ENCODE results near the gene ALKBH3.

The ALKBH3 gene

GRCh38 chr11:43894546-43894945, 13.9 kb downstream of the ALKBH3 start:
- no peaks in the 10 kb centered on the region for H3K4me1 ChIP-seq (ENCODE audit: control insufficient read depth, insufficient read depth, low read length)
- H3K27me3 ChIP-seq (ENCODE audit: control insufficient read depth, insufficient read depth, low read length): no peaks in the 10 kb centered on the region
- no peak overlapping the region for H3K27ac ChIP-seq (ENCODE audit: low read depth, low read length)
- H3K9me3 ChIP-seq (ENCODE audit: control insufficient read depth, insufficient read depth, low read length): no peaks in the 10 kb centered on the region
- no peak overlapping the region for H3K4me3 ChIP-seq (ENCODE audit: low read depth, low read length)
- peaks cover 49% of the 10 kb centered on the region for H3K36me3 ChIP-seq (ENCODE audit: control insufficient read depth, insufficient read depth, low read length)
- H3K9ac ChIP-seq (ENCODE audit: low read depth, low read length): no peak overlapping the region

GRCh38 chr11:43895601-43896000, 15.0 kb downstream of the ALKBH3 start:
- no peaks in the 10 kb centered on the region for H3K4me1 ChIP-seq (ENCODE audit: control insufficient read depth, insufficient read depth, low read length)
- no peak overlapping the region for H3K27ac ChIP-seq (ENCODE audit: low read depth, low read length)
- H3K36me3 ChIP-seq (ENCODE audit: control insufficient read depth, insufficient read depth, low read length): peaks cover 45% of the 10 kb centered on the region

GRCh38 chr11:43898574-43898973, 17.9 kb downstream of the ALKBH3 start:
- Histone ChIP-seq H3K36me3 (ENCODE audit: control insufficient read depth, insufficient read depth, low read length) (peaks cover 25% of the 10 kb centered on the region), H3K4me1 (ENCODE audit: control insufficient read depth, insufficient read depth, low read length) (no peaks in the 10 kb centered on the region), H3K9me3 (ENCODE audit: control insufficient read depth, insufficient read depth, low read length) (no peaks in the 10 kb centered on the region), H3K27ac (ENCODE audit: low read depth, low read length) (no peak overlapping the region), H3K9ac (ENCODE audit: low read depth, low read length) (no peak overlapping the region), H3K27me3 (ENCODE audit: control insufficient read depth, insufficient read depth, low read length) (no peaks in the 10 kb centered on the region), H3K4me3 (ENCODE audit: low read depth, low read length) (no peak overlapping the region)

More at GRCh38 chr11:43895601-43896000, 15.0 kb downstream of the ALKBH3 start:
- H3K4me3 ChIP-seq (ENCODE audit: low read depth, low read length): no peak overlapping the region
- no peaks in the 10 kb centered on the region for H3K9me3 ChIP-seq (ENCODE audit: control insufficient read depth, insufficient read depth, low read length)
- H3K27me3 ChIP-seq (ENCODE audit: control insufficient read depth, insufficient read depth, low read length): no peaks in the 10 kb centered on the region
- H3K9ac ChIP-seq (ENCODE audit: low read depth, low read length): no peak overlapping the region

- Histone ChIP-seq H3K36me3 (ENCODE audit: control insufficient read depth, insufficient read depth, low read length) (peaks cover 26% of the 10 kb centered on the region), H3K9ac (ENCODE audit: low read depth, low read length) (no peak overlapping the region), H3K4me1 (ENCODE audit: control insufficient read depth, insufficient read depth, low read length) (no peaks in the 10 kb centered on the region), H3K27ac (ENCODE audit: low read depth, low read length) (no peak overlapping the region), H3K27me3 (ENCODE audit: control insufficient read depth, insufficient read depth, low read length) (no peaks in the 10 kb centered on the region), H3K4me3 (ENCODE audit: low read depth, low read length) (no peak overlapping the region), H3K9me3 (ENCODE audit: control insufficient read depth, insufficient read depth, low read length) (no peaks in the 10 kb centered on the region)
Observed at GRCh38 chr11:43899094-43899493, 18.5 kb downstream of the ALKBH3 start.

GRCh38 chr11:43901551-43901950, 20.9 kb downstream of the ALKBH3 start:
- H3K27ac ChIP-seq (ENCODE audit: low read depth, low read length): no peak overlapping the region
- H3K9ac ChIP-seq (ENCODE audit: low read depth, low read length): no peak overlapping the region
- no peaks in the 10 kb centered on the region for H3K27me3 ChIP-seq (ENCODE audit: control insufficient read depth, insufficient read depth, low read length)
- peaks cover 27% of the 10 kb centered on the region for H3K36me3 ChIP-seq (ENCODE audit: control insufficient read depth, insufficient read depth, low read length)
- H3K4me3 ChIP-seq (ENCODE audit: low read depth, low read length): no peak overlapping the region
- no peaks in the 10 kb centered on the region for H3K9me3 ChIP-seq (ENCODE audit: control insufficient read depth, insufficient read depth, low read length)
- no peaks in the 10 kb centered on the region for H3K4me1 ChIP-seq (ENCODE audit: control insufficient read depth, insufficient read depth, low read length)

- peaks cover 19% of the 10 kb centered on the region for H3K36me3 ChIP-seq (ENCODE audit: control insufficient read depth, insufficient read depth, low read length)
- H3K4me3 ChIP-seq (ENCODE audit: low read depth, low read length): no peak overlapping the region
Observed at GRCh38 chr11:43903078-43903477, 22.4 kb downstream of the ALKBH3 start.

GRCh38 chr11:43903969-43904368, 23.3 kb downstream of the ALKBH3 start:
- no peak overlapping the region for H3K4me3 ChIP-seq (ENCODE audit: low read depth, low read length)
- H3K9ac ChIP-seq (ENCODE audit: low read depth, low read length): no peak overlapping the region
- H3K9me3 ChIP-seq (ENCODE audit: control insufficient read depth, insufficient read depth, low read length): no peaks in the 10 kb centered on the region
- H3K27me3 ChIP-seq (ENCODE audit: control insufficient read depth, insufficient read depth, low read length): no peaks in the 10 kb centered on the region
- H3K4me1 ChIP-seq (ENCODE audit: control insufficient read depth, insufficient read depth, low read length): no peaks in the 10 kb centered on the region
- H3K27ac ChIP-seq (ENCODE audit: low read depth, low read length): no peak overlapping the region
- peaks cover 10% of the 10 kb centered on the region for H3K36me3 ChIP-seq (ENCODE audit: control insufficient read depth, insufficient read depth, low read length)

More at GRCh38 chr11:43903078-43903477, 22.4 kb downstream of the ALKBH3 start:
- no peak overlapping the region for H3K9ac ChIP-seq (ENCODE audit: low read depth, low read length)
- no peaks in the 10 kb centered on the region for H3K27me3 ChIP-seq (ENCODE audit: control insufficient read depth, insufficient read depth, low read length)
- no peak overlapping the region for H3K27ac ChIP-seq (ENCODE audit: low read depth, low read length)
- no peaks in the 10 kb centered on the region for H3K9me3 ChIP-seq (ENCODE audit: control insufficient read depth, insufficient read depth, low read length)
- H3K4me1 ChIP-seq (ENCODE audit: control insufficient read depth, insufficient read depth, low read length): no peaks in the 10 kb centered on the region

GRCh38 chr11:43904742-43905535, 24.3 kb downstream of the ALKBH3 start:
- Histone ChIP-seq H3K27me3 (ENCODE audit: control insufficient read depth, insufficient read depth, low read length) (no peaks in the 10 kb centered on the region), H3K9ac (ENCODE audit: low read depth, low read length) (no peak overlapping the region), H3K36me3 (ENCODE audit: control insufficient read depth, insufficient read depth, low read length) (peaks cover 5% of the 10 kb centered on the region), H3K4me1 (ENCODE audit: control insufficient read depth, insufficient read depth, low read length) (no peaks in the 10 kb centered on the region), H3K27ac (ENCODE audit: low read depth, low read length) (no peak overlapping the region), H3K9me3 (ENCODE audit: control insufficient read depth, insufficient read depth, low read length) (no peaks in the 10 kb centered on the region), H3K4me3 (ENCODE audit: low read depth, low read length) (no peak overlapping the region)

GRCh38 chr11:43905813-43906241, 25.2 kb downstream of the ALKBH3 start:
- no peak overlapping the region for H3K9ac ChIP-seq (ENCODE audit: low read depth, low read length)
- peaks cover 5% of the 10 kb centered on the region for H3K36me3 ChIP-seq (ENCODE audit: control insufficient read depth, insufficient read depth, low read length)
- H3K27ac ChIP-seq (ENCODE audit: low read depth, low read length): no peak overlapping the region
- no peak overlapping the region for H3K4me3 ChIP-seq (ENCODE audit: low read depth, low read length)
- H3K9me3 ChIP-seq (ENCODE audit: control insufficient read depth, insufficient read depth, low read length): no peaks in the 10 kb centered on the region
- H3K4me1 ChIP-seq (ENCODE audit: control insufficient read depth, insufficient read depth, low read length): no peaks in the 10 kb centered on the region
- H3K27me3 ChIP-seq (ENCODE audit: control insufficient read depth, insufficient read depth, low read length): no peaks in the 10 kb centered on the region

GRCh38 chr11:43907028-43907975, 26.7 kb downstream of the ALKBH3 start:
- H3K27ac ChIP-seq (ENCODE audit: low read depth, low read length): no peak overlapping the region

GRCh38 chr11:43908191-43908590, 27.6 kb downstream of the ALKBH3 start:
- Histone ChIP-seq H3K4me1 (ENCODE audit: control insufficient read depth, insufficient read depth, low read length) (peaks cover 6% of the 10 kb centered on the region; the same call in 1 of the 2 replicates), H3K4me3 (ENCODE audit: low read depth, low read length) (no peak overlapping the region), H3K9me3 (ENCODE audit: control insufficient read depth, insufficient read depth, low read length) (no peaks in the 10 kb centered on the region), H3K9ac (ENCODE audit: low read depth, low read length) (no peak overlapping the region), H3K36me3 (ENCODE audit: control insufficient read depth, insufficient read depth, low read length) (0 out of 2 replicates have a peak, but pooled peaks cover 2% of the 10 kb centered on the region), H3K27me3 (ENCODE audit: control insufficient read depth, insufficient read depth, low read length) (no peaks in the 10 kb centered on the region), H3K27ac (ENCODE audit: low read depth, low read length) (no peak overlapping the region)

More at GRCh38 chr11:43907028-43907975, 26.7 kb downstream of the ALKBH3 start:
- Histone ChIP-seq H3K36me3 (ENCODE audit: control insufficient read depth, insufficient read depth, low read length) (peaks cover 4% of the 10 kb centered on the region; the same call in 1 of the 2 replicates), H3K4me3 (ENCODE audit: low read depth, low read length) (no peak overlapping the region), H3K9me3 (ENCODE audit: control insufficient read depth, insufficient read depth, low read length) (no peaks in the 10 kb centered on the region), H3K27me3 (ENCODE audit: control insufficient read depth, insufficient read depth, low read length) (no peaks in the 10 kb centered on the region), H3K4me1 (ENCODE audit: control insufficient read depth, insufficient read depth, low read length) (no peaks in the 10 kb centered on the region), H3K9ac (ENCODE audit: low read depth, low read length) (no peak overlapping the region)

Data from HUES48 (cell line).